ENCODE results near the gene MTX3.

Gene MTX3

GRCh38 chr5:79932510-79933504 lies 58.3 kb downstream of the MTX3 start:
- DNase-seq = no peak

DNA sequence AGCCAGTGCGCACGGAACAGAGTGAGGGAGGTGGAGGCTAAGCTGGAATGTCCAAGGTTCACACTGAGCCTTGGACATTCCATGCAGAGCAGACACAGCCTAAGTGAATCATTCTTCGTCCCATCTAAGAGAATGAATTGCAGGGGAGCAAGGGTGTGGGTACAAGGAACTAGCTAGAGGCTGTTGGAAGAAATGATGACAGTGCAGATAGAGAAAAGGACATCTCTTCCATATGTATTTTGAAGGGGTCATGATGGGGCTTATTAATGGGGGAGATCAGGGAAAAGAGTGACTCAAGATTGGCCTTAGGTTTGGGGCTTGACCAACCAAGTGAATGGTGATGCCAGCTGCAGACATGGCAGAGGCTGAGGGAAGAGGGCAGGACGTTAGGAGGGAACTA lies 59.2 kb downstream of the MTX3 start:
- no peak for DNase-seq

DNA sequence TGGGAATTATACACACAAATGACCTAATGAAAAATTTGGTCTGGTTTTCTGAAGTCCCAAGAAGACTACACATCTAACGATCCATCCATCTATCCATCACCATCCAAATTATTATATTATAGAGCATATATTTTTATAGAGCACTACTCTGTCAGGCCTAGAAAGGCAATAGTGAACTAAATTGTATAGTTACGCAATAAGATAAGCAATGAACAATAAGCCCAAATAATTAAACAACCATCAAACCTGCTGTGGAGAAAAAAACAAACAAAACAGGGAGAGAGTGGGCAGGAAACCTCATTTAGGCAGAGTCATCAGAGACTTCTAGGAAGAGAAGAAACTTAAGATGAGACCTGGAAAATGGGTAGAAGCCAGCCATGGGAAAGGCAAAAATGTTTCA lies 59.7 kb downstream of the MTX3 start:
- DNase-seq = no peak

- no peak for DNase-seq
Measured at GRCh38 chr5:79929095-79929494, 62.0 kb downstream of the MTX3 start.
